Right lobe of liver (tissue), 6 donors: ENCODE results near the gene STARD6. TPM values are rescaled to one million over a fixed set of nuclear protein-coding genes. Genes with fewer than 3 reads are reported as not detected.
"Not testable (repeated sequence)": the region's sequence is repeated elsewhere in the genome, so short reads cannot be mapped to it uniquely, and the experiment has no call there.

Experiments used
- ATAC-seq, 4 donors: fragments of 200-7000 bp; cut with Tn5 transposase; one replicate each; pipeline ENCODE4 v1.9.1; 2020; ENCODE audit warnings: mild to moderate bottlenecking in 4 of 4, moderate library complexity in 4 of 4
- DNase-seq, 3 donors: peaks; one replicate each; pipeline ENCODE4 v3.0.0-alpha.2; 2020
- H3K27ac ChIP-seq, 3 donors: fragments of 200-600 bp; one replicate each; pipeline ENCODE4 v1.8.0; 2022
- H3K27me3 ChIP-seq, 2 donors: fragments of 200-600 bp; one replicate each; pipeline ENCODE4 v1.8.0; 2022
- H3K36me3 ChIP-seq, 4 donors: fragments of 200-600 bp; sonication (generic) in 1 of 4; one replicate each; pipeline versions ENCODE4 v1.5.1 to v1.8.0; 2017 to 2022; ENCODE audit warnings: control low read depth in 1 of 4
- H3K4me1 ChIP-seq, 4 donors: fragments of 200-600 bp; sonication (generic) in 1 of 4; one replicate each; pipeline versions ENCODE4 v1.5.1 to v1.8.0; 2017 to 2022; ENCODE audit warnings: control low read depth in 1 of 4
- H3K4me3 ChIP-seq, 3 donors: fragments of 200-600 bp; one replicate each; pipeline ENCODE4 v1.8.0; 2022
- H3K9me3 ChIP-seq, 4 donors: fragments of 200-600 bp; sonication (generic) in 1 of 4; one replicate each; pipeline versions ENCODE4 v1.5.1 to v1.8.0; 2017 to 2022; ENCODE audit warnings: control low read depth in 1 of 4
- CTCF ChIP-seq, 4 donors: fragments of 200-600 bp in 3 of 4; fragments of 450-650 bp in 1 of 4; IDR thresholded peaks; one replicate each; pipeline versions ENCODE4 v1.5.1 to v1.8.0; 2016 to 2022; ENCODE audit warnings: antibody characterized with exemption in 4 of 4, mild to moderate bottlenecking in 2 of 4
- POLR2A ChIP-seq: fragments of 450-650 bp; IDR thresholded peaks from one replicate; pipeline ENCODE4 v1.6.1; 2017; ENCODE audit warnings: antibody characterized with exemption, mild to moderate bottlenecking
- WGBS: methylation state at CpG from one replicate; pipeline ENCODE4 v1.1.6; 2018; ENCODE audit warnings: low coverage, low lambda C conversion rate; ENCODE audit not compliant: insufficient coverage; ENCODE audit errors: missing lambda C conversion rate; 5-methylcytosine and 5-hydroxymethylcytosine counted together
- intact Hi-C, 2 donors: fragments of 100-400 bp; cut with DNase I; formaldehyde crosslinking; loops; one replicate each; pipeline versions ENCODE4 v1.11.2 to v1.14.1; 2022
- total RNA-seq, 6 experiments: library from RNA; depleted of rRNA in 2 of 6; stranded (reverse); fragments of >200 nt in 2 of 6; fragmentation: NEBNext Ultra II Directional in 3 of 6; extraction: Animal tissue kit (Norgen Biotek cat#: 25700) in 3 of 6; gene quantifications; one replicate each; pipeline versions ENCODE4 v1.1.0 to v1.2.4, GENCODE V29; 2016 to 2023
- donor health status: DM: no; HTN: yes; CAD: no.
- donor health status: DM: no; HTN: no; CAD: no.
- donor health status: DM: no; HTN: no; CAD: no.
- donor health status: DM: no; HTN: yes; CAD: no.
- donor health status: DM: no; HTN: yes; CAD: no.

Gene STARD6
- total RNA-seq, 6 experiments from 2014 or later: not detected

GRCh38 chr18:54323561-54323960, 34.1 kb downstream of the STARD6 start:
- Histone ChIP-seq H3K4me1 (no peaks in the 10 kb centered on the region), H3K27ac (no peak overlapping the region), H3K36me3 (no peaks in the 10 kb centered on the region), H3K4me3 (no peak overlapping the region), H3K9me3 (no peaks in the 10 kb centered on the region), H3K27me3 (no peaks in the 10 kb centered on the region)
- TF ChIP-seq POLR2A (no peak), CTCF (IDR thresholded peaks at IDR 0.05) (no peak)
- DNase-seq (no peak), ATAC-seq (no peak)
- intact Hi-C loops: no loop called here

GRCh38 chr18:54316071-54316820, 41.4 kb downstream of the STARD6 start:
- intact Hi-C loops: no loop called here
- ATAC-seq: no peak
- no peaks in the 10 kb centered on the region for H3K4me1 ChIP-seq

GRCh38 chr18:54309564-54309963, 48.1 kb downstream of the STARD6 start:
- intact Hi-C loops, DNase-seq, H3K4me3 ChIP-seq, H3K36me3 ChIP-seq, H3K27ac ChIP-seq, H3K27me3 ChIP-seq, H3K9me3 ChIP-seq, H3K4me1 ChIP-seq, ATAC-seq: not testable (repeated sequence)
- WGBS: no CpG with 5 or more reads among the region's 8 CpGs

More at GRCh38 chr18:54316071-54316820, 41.4 kb downstream of the STARD6 start:
- Histone ChIP-seq H3K9me3 (no peaks in the 10 kb centered on the region), H3K4me3 (no peak overlapping the region), H3K27me3 (no peaks in the 10 kb centered on the region), H3K36me3 (no peaks in the 10 kb centered on the region), H3K27ac (no peak overlapping the region)
- no peak for DNase-seq
- TF ChIP-seq CTCF (IDR thresholded peaks at IDR 0.05): no peak
- no peak for TF ChIP-seq POLR2A

- intact Hi-C loops: no loop called here
- no peak overlapping the region for H3K4me3 ChIP-seq
- no peak for ATAC-seq
- H3K9me3 ChIP-seq: no peaks in the 10 kb centered on the region
- H3K27ac ChIP-seq: no peak overlapping the region
- DNase-seq: no peak
- H3K27me3 ChIP-seq: no peaks in the 10 kb centered on the region
- no peaks in the 10 kb centered on the region for H3K4me1 ChIP-seq
- H3K36me3 ChIP-seq: no peaks in the 10 kb centered on the region
- TF ChIP-seq POLR2A (no peak), CTCF (IDR thresholded peaks at IDR 0.05) (no peak)
These were observed 54.2 kb downstream of the STARD6 start for GRCh38 chr18:54303408-54303807.

- WGBS: 93% methylated on average over 3 of the region's 8 CpGs
These were observed 58.7 kb downstream of the STARD6 start for GRCh38 chr18:54298991-54299390.

GRCh38 chr18:54296062-54296461, 61.6 kb downstream of the STARD6 start:
- ATAC-seq: no peak
- intact Hi-C loops: no loop called here

More at GRCh38 chr18:54298991-54299390, 58.7 kb downstream of the STARD6 start:
- intact Hi-C loops, ATAC-seq, H3K27ac ChIP-seq, H3K36me3 ChIP-seq, DNase-seq, H3K4me1 ChIP-seq, H3K4me3 ChIP-seq, H3K9me3 ChIP-seq, H3K27me3 ChIP-seq: not testable (repeated sequence)

More at GRCh38 chr18:54296062-54296461, 61.6 kb downstream of the STARD6 start:
- H3K36me3 ChIP-seq: peaks cover 0 to 14% (median 5%) of the 10 kb centered on the region in 4 donors
- DNase-seq: no peak
- 92% methylated on average over 2 of the region's 2 CpGs for WGBS
- H3K4me3 ChIP-seq: no peak overlapping the region
- no peaks in the 10 kb centered on the region for H3K27me3 ChIP-seq
- no peak overlapping the region for H3K27ac ChIP-seq
- no peaks in the 10 kb centered on the region for H3K9me3 ChIP-seq
- H3K4me1 ChIP-seq: no peaks in the 10 kb centered on the region
- no peak for TF ChIP-seq CTCF (IDR thresholded peaks at IDR 0.05)
- TF ChIP-seq POLR2A: no peak
